Measurements from ENCODE around the gene CFAP73.

- TF ChIP-seq CTCF (IDR thresholded peaks at IDR 0.05; ENCODE audit: low read depth, low read length) (no peak), POLR2A (IDR thresholded peaks at IDR 0.05; ENCODE audit: extremely low read depth, insufficient read length) (no peak)
These were observed 49.8 kb upstream of the CFAP73 start for GRCh38 chr12:113099764-113100163.
